H9 (cell line): ENCODE results near the gene RGL4. TPM values are rescaled to one million over a fixed set of nuclear protein-coding genes. Genes with fewer than 3 reads are reported as not detected.

Experiments used
- DNase-seq: peaks from one replicate; pipeline ENCODE4 v3.0.0-alpha.2; 2017
- H2AFZ ChIP-seq: one replicate; pipeline ENCODE4 v1.6.1; 2013; ENCODE audit warnings: mild to moderate bottlenecking, low read length, control low read depth, moderate library complexity
- H2AK5ac ChIP-seq: 2 replicates; pipeline ENCODE4 v1.6.1; 2013; ENCODE audit warnings: low read length, control low read depth, mixed read lengths; ENCODE audit not compliant: insufficient read length
- H2BK120ac ChIP-seq: one replicate; pipeline ENCODE4 v1.6.1; 2013; ENCODE audit warnings: low read depth, mild to moderate bottlenecking, low read length, control low read depth, inconsistent platforms; ENCODE audit not compliant: poor library complexity, severe bottlenecking
- H2BK12ac ChIP-seq: 2 replicates; pipeline ENCODE4 v1.6.1; 2013; ENCODE audit warnings: low read length, control low read depth, mixed read lengths, low read depth; ENCODE audit not compliant: insufficient read length
- H2BK15ac ChIP-seq: 2 replicates; pipeline ENCODE4 v1.6.1; 2013; ENCODE audit warnings: low read depth, low read length, control low read depth
- H2BK20ac ChIP-seq: one replicate; pipeline ENCODE4 v1.6.1; 2013; ENCODE audit warnings: low read depth, mild to moderate bottlenecking, low read length, control low read depth, inconsistent platforms; ENCODE audit not compliant: poor library complexity, severe bottlenecking
- H2BK5ac ChIP-seq: 2 replicates; pipeline ENCODE4 v1.6.1; 2013; ENCODE audit warnings: low read length, control low read depth, mixed read lengths; ENCODE audit not compliant: insufficient read length
- H3K14ac ChIP-seq: 2 replicates; pipeline ENCODE4 v1.6.1; 2013; ENCODE audit warnings: low read length, control low read depth; ENCODE audit not compliant: insufficient read depth
- H3K18ac ChIP-seq: 2 replicates; pipeline ENCODE4 v1.6.1; 2013; ENCODE audit warnings: low read depth, mild to moderate bottlenecking, mixed read lengths, low read length, control low read depth; ENCODE audit not compliant: insufficient read length
- H3K23ac ChIP-seq: 2 replicates; pipeline ENCODE4 v1.6.1; 2013; ENCODE audit warnings: low read length, control low read depth, mixed read lengths, low read depth; ENCODE audit not compliant: insufficient read length
- H3K23me2 ChIP-seq: 2 replicates; pipeline ENCODE4 v1.6.1; 2013; ENCODE audit warnings: low read depth, mild to moderate bottlenecking, mixed read lengths, low read length, control low read depth; ENCODE audit not compliant: insufficient read length, poor library complexity, severe bottlenecking
- H3K27ac ChIP-seq: 2 replicates; pipeline ENCODE4 v1.5.1; 2013; ENCODE audit warnings: low read length, control low read depth, mixed read lengths, low read depth; ENCODE audit not compliant: insufficient read length
- H3K27me3 ChIP-seq: 2 replicates; pipeline ENCODE4 v1.6.1; 2013; ENCODE audit warnings: low read length, control low read depth, inconsistent platforms; ENCODE audit not compliant: insufficient read depth
- H3K4ac ChIP-seq: 2 replicates; pipeline ENCODE4 v1.6.1; 2013; ENCODE audit warnings: low read depth, mild to moderate bottlenecking, control low read depth, inconsistent platforms, low read length, moderate library complexity
- H3K4me1 ChIP-seq: 2 replicates; pipeline ENCODE4 v1.6.1; 2013; ENCODE audit warnings: low read length, control low read depth, inconsistent platforms; ENCODE audit not compliant: insufficient read depth
- H3K4me2 ChIP-seq: 2 replicates; pipeline ENCODE4 v1.6.1; 2013; ENCODE audit warnings: low read length, control low read depth, mixed read lengths; ENCODE audit not compliant: insufficient read length, insufficient read depth
- H3K56ac ChIP-seq: 2 replicates; pipeline ENCODE4 v1.6.1; 2013; ENCODE audit warnings: low read depth, mild to moderate bottlenecking, mixed read lengths, low read length, control low read depth; ENCODE audit not compliant: insufficient read length
- H3K79me1 ChIP-seq: 2 replicates; pipeline ENCODE4 v1.6.1; 2013; ENCODE audit warnings: low read depth, mild to moderate bottlenecking, moderate library complexity, low read length, control low read depth, inconsistent platforms; ENCODE audit not compliant: insufficient read depth, poor library complexity, severe bottlenecking
- H3K79me2 ChIP-seq: 2 replicates; pipeline ENCODE4 v1.6.1; 2013; ENCODE audit warnings: low read length, control low read depth, inconsistent platforms; ENCODE audit not compliant: insufficient read depth
- H3K9ac ChIP-seq: 2 replicates; pipeline ENCODE4 v1.6.1; 2013; ENCODE audit warnings: low read length, control low read depth, mixed read lengths; ENCODE audit not compliant: insufficient read length; ENCODE audit errors: extremely low read depth
- H3K9me3 ChIP-seq: one replicate; pipeline ENCODE4 v1.6.1; 2013; ENCODE audit warnings: low read depth, low read length, inconsistent platforms; ENCODE audit not compliant: control insufficient read depth
- H3T11ph ChIP-seq: one replicate; pipeline ENCODE4 v1.6.1; 2013; ENCODE audit warnings: mild to moderate bottlenecking, low read length, control low read depth, inconsistent platforms
- H4K20me1 ChIP-seq: one replicate; pipeline ENCODE4 v1.6.1; 2013; ENCODE audit not compliant: control insufficient read depth, insufficient read length, insufficient read depth
- H4K5ac ChIP-seq: 2 replicates; pipeline ENCODE4 v1.6.1; 2013; ENCODE audit warnings: low read depth, mild to moderate bottlenecking, mixed read lengths, low read length, control low read depth; ENCODE audit not compliant: insufficient read length
- H4K8ac ChIP-seq: replicated peaks from 2 replicates; pipeline ENCODE4 v1.6.1; 2013; ENCODE audit warnings: low read length, control low read depth, mixed read lengths, low read depth; ENCODE audit not compliant: insufficient read length
- H4K91ac ChIP-seq: 2 replicates; pipeline ENCODE4 v1.6.1; 2013; ENCODE audit warnings: low read depth, mild to moderate bottlenecking, moderate library complexity, mixed read lengths, low read length, control low read depth; ENCODE audit not compliant: insufficient read length
- H3K27ac Mint-ChIP-seq, 3 experiments: 2 replicates in 2 of 3; 3 replicates in 1 of 3; pipeline ENCODE4 v1.8.0; 2020 to 2021; ENCODE audit warnings: mixed read lengths in 3 of 3, mild to moderate bottlenecking in 1 of 3, moderate library complexity in 1 of 3
- H3K27me3 Mint-ChIP-seq: 2 replicates; pipeline ENCODE4 v1.8.0; 2021; ENCODE audit warnings: low read depth, mild to moderate bottlenecking, moderate library complexity, mixed read lengths
- H3K36me3 Mint-ChIP-seq, 3 experiments: 2 replicates in 2 of 3; 3 replicates in 1 of 3; pipeline ENCODE4 v1.8.0; 2020 to 2021; ENCODE audit warnings: low read depth in 3 of 3, mixed read lengths in 3 of 3; ENCODE audit not compliant: insufficient read depth in 1 of 3
- H3K4me1 Mint-ChIP-seq, 2 experiments: 2 replicates each; pipeline ENCODE4 v1.8.0; 2020; ENCODE audit warnings: mixed read lengths in 2 of 2
- H3K4me3 Mint-ChIP-seq, 2 experiments: 2 replicates in 1 of 2; 3 replicates in 1 of 2; pipeline ENCODE4 v1.8.0; 2020 to 2021; ENCODE audit warnings: mild to moderate bottlenecking in 2 of 2, mixed read lengths in 2 of 2, moderate library complexity in 1 of 2
- H3K9me3 Mint-ChIP-seq, 2 experiments: 2 replicates in 1 of 2; 3 replicates in 1 of 2; pipeline ENCODE4 v1.8.0; 2020; ENCODE audit warnings: mild to moderate bottlenecking in 2 of 2, mixed read lengths in 2 of 2, moderate library complexity in 1 of 2
- WGBS: extraction: QIAGEN DNeasy Blood & Tissue Kit; methylation state at CpG from one replicate; pipeline ENCODE4 v1.1.7; 2013; ENCODE audit warnings: missing lambda C conversion rate, low lambda C conversion rate, mixed read lengths; ENCODE audit not compliant: insufficient read length; ENCODE audit errors: extremely low coverage; 5-methylcytosine and 5-hydroxymethylcytosine counted together
- total RNA-seq: library from RNA; stranded (reverse); gene quantifications from 2 replicates; pipeline ENCODE4 v1.2.1, GENCODE V29; 2021
- TF ChIP-seq, protein P1 (sequence below): fragments of 200-600 bp; sonication (generic); conservative IDR thresholded peaks from 3 replicates; pipeline ENCODE4 v1.8.0; 2021; ENCODE audit warnings: antibody characterized with exemption, mild to moderate bottlenecking

RGL4 gene
- total RNA-seq, 1 experiment from 2014 or later, result not detected

DNA sequence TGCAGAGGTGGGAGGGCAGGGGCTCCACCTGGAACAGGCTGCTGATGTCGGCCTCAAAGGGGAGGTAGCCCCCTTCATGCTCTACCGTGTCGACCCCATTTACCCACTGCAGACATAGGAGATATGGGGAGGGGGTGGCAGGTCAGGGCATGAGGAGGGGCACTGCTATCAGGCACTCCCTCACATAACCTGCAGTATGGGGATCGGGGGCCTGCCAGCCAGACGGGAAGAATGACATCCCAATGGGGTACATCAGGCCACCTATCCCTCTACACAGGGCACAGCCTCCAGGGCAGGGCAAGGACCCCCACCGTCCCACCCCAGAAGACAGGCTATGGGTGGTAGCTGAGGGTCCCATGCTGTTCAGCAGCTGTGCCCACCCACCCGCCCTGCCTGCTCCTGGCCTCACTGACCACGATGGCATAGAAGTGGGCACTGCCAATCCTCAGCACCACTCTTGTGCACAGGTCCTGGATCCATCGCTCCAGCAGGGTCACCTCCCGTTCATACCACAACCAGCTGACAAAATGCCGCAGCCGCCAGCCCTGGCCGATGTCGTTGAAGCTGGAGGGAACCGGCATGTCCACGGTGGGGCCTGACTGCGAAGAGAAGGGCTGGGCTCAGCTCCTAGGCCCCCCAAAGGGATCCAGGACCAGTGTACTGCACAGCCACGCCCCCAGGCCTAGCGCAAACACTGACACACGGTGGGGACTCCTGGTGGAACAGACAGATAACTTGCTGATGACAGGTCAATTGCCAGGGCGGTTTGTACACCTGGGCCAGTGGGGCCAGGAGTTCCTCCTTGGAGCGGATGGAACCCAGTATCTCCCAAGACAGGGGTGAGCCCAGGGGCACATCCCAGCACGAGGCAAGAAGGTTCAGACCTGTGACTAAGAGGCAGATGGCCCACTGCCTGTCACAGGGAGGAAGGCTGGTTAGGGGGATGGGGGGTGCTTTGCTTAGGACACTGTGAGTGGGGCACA lies 24.1 kb downstream of the RGL4 start:
- Histone ChIP-seq H3K4ac (no peak overlapping the region), H3K4me1 (no peaks in the 10 kb centered on the region), H3K79me1 (no peaks in the 10 kb centered on the region), H3K56ac (no peak overlapping the region), H3K79me2 (no peaks in the 10 kb centered on the region), H3K27ac (no peak overlapping the region), H3K14ac (no peak overlapping the region), H3T11ph (no peak overlapping the region), H2BK12ac (no peak overlapping the region), H4K20me1 (no peaks in the 10 kb centered on the region), H3K23me2 (peaks cover 3% of the 10 kb centered on the region), H3K4me2 (no peak overlapping the region), H4K8ac (no peak overlapping the region), H4K91ac (no peak overlapping the region), H3K9ac (no peak overlapping the region), H2BK5ac (no peak overlapping the region), H2AFZ (no peak overlapping the region), H3K9me3 (no peaks in the 10 kb centered on the region), H3K23ac (no peak overlapping the region), H3K27me3 (no peaks in the 10 kb centered on the region), H2AK5ac (no peak overlapping the region), H3K18ac (no peak overlapping the region), H2BK15ac (no peak overlapping the region), H2BK120ac (no peak overlapping the region), H4K5ac (no peak overlapping the region), H2BK20ac (no peak overlapping the region)
- no peak for DNase-seq
- Mint-ChIP-seq H3K9me3 (no peaks in the 10 kb centered on the region; a peak in 1 of 5 replicates), H3K27ac (no peak overlapping the region), H3K27me3 (no peaks in the 10 kb centered on the region), H3K4me1 (peaks cover 0 to 6% of the 10 kb centered on the region in 2 experiments; a peak in 2 of 4 replicates), H3K36me3 (peaks cover 18 to 41% (median 35%) of the 10 kb centered on the region in 3 experiments), H3K4me3 (peak overlapping the region; percentile 46 to 74; a peak in 4 of 5 replicates)
- TF ChIP-seq, protein P1, sequence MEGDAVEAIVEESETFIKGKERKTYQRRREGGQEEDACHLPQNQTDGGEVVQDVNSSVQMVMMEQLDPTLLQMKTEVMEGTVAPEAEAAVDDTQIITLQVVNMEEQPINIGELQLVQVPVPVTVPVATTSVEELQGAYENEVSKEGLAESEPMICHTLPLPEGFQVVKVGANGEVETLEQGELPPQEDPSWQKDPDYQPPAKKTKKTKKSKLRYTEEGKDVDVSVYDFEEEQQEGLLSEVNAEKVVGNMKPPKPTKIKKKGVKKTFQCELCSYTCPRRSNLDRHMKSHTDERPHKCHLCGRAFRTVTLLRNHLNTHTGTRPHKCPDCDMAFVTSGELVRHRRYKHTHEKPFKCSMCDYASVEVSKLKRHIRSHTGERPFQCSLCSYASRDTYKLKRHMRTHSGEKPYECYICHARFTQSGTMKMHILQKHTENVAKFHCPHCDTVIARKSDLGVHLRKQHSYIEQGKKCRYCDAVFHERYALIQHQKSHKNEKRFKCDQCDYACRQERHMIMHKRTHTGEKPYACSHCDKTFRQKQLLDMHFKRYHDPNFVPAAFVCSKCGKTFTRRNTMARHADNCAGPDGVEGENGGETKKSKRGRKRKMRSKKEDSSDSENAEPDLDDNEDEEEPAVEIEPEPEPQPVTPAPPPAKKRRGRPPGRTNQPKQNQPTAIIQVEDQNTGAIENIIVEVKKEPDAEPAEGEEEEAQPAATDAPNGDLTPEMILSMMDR, result no peak
- no CpG with 5 or more reads among the region's 23 CpGs for WGBS
